Thyroid gland (tissue), 4 donors: ENCODE data around the gene SPTBN4.

Source experiments
- CTCF ChIP-seq, 6 experiments: fragments of 200-600 bp in 3 of 6; fragments of 450-650 bp in 3 of 6; sonication (generic) in 3 of 6; IDR thresholded peaks; one replicate each; pipeline ENCODE4 v1.5.1; 2016 to 2019; ENCODE audit warnings: antibody characterized with exemption in 6 of 6, mild to moderate bottlenecking in 2 of 6, inconsistent platforms in 1 of 6, moderate library complexity in 1 of 6
- POLR2A ChIP-seq, 2 donors: fragments of 450-650 bp; IDR thresholded peaks; one replicate each; pipeline ENCODE4 v1.6.1; 2017; ENCODE audit warnings: antibody characterized with exemption in 2 of 2, mild to moderate bottlenecking in 2 of 2, moderate library complexity in 1 of 2

GRCh38 chr19:40418040-40418439, 48.8 kb upstream of the SPTBN4 start:
- no peak for TF ChIP-seq CTCF (IDR thresholded peaks at IDR 0.05)
- TF ChIP-seq POLR2A (IDR thresholded peaks at IDR 0.05): no peak
